Endothelial cell of umbilical vein (primary cell): ENCODE results near the gene DPP9. TPM values are rescaled to one million over a fixed set of nuclear protein-coding genes. Genes with fewer than 3 reads are reported as not detected.

Source experiments
- BruUV-seq: library from RNA; stranded (reverse); fragments of 400-500 nt; replicated peaks from 2 replicates; lab custom pipeline; 2021; lab: Mats Ljungman, UMichigan
- CTCF ChIA-PET: fragments of 300-600, 350-600 bp; sonication (Branson Sonifier 250); formaldehyde crosslinking; loops from one replicate; lab custom pipeline; 2021; ENCODE audit warnings: antibody characterized with exemption, inconsistent platforms; lab: Charles Lee
- POLR2A ChIA-PET: fragments of 300-600, 350-600 bp; sonication (Branson Sonifier 250); formaldehyde crosslinking; loops from one replicate; lab custom pipeline; 2021; ENCODE audit warnings: antibody characterized with exemption, inconsistent platforms; lab: Charles Lee
- DNase-seq: peaks from one replicate; pipeline ENCODE4 v3.0.0-alpha.2; 2011; ENCODE audit warnings: low read depth, low spot score
- FAIRE-seq: peaks from 2 replicates; lab custom pipeline; 2011; peaks lifted over from hg19 to GRCh38; lab: Jason Lieb, UNC
- H2AFZ ChIP-seq: 2 replicates; pipeline ENCODE4 v1.6.0; 2012; ENCODE audit warnings: low read depth, low read length, control low read depth, inconsistent platforms
- H3K27ac ChIP-seq: 2 replicates; pipeline ENCODE4 v1.5.1; 2011; ENCODE audit warnings: low read depth, mild to moderate bottlenecking, control low read depth, low read length, moderate library complexity; ENCODE audit not compliant: insufficient read depth
- H3K27me3 ChIP-seq, 2 experiments: 2 replicates each; pipeline versions ENCODE4 v1.6.0 to v1.6.1; 2011; ENCODE audit warnings: low read length in 2 of 2, mixed read lengths in 1 of 2; ENCODE audit not compliant: control insufficient read depth in 2 of 2, insufficient read depth in 2 of 2
- H3K36me3 ChIP-seq, 2 experiments: 2 replicates in 1 of 2; 3 replicates in 1 of 2; pipeline ENCODE4 v1.5.1; 2011; ENCODE audit warnings: low read length in 2 of 2, mild to moderate bottlenecking in 1 of 2, moderate library complexity in 1 of 2; ENCODE audit not compliant: control insufficient read depth in 2 of 2, insufficient read depth in 2 of 2; ENCODE audit errors: extremely low read depth in 1 of 2
- H3K4me1 ChIP-seq: 3 replicates; pipeline ENCODE4 v1.5.1; 2011; ENCODE audit warnings: mild to moderate bottlenecking, low read length; ENCODE audit not compliant: control insufficient read depth, insufficient read depth; ENCODE audit errors: extremely low read depth
- H3K4me2 ChIP-seq: 2 replicates; pipeline ENCODE4 v1.6.1; 2011; ENCODE audit warnings: low read length, control low read depth, mixed read lengths; ENCODE audit not compliant: insufficient read depth
- H3K4me3 ChIP-seq, 3 experiments: fragments of 200-600 bp in 1 of 3; sonication (generic), shearing (Covaris generic) in 1 of 3; replicated peaks in 1 of 3; 2 replicates each; pipeline ENCODE4 v1.5.1; 2011 to 2016; ENCODE audit warnings: control low read depth in 3 of 3, low read length in 3 of 3, mild to moderate bottlenecking in 2 of 3, inconsistent platforms in 1 of 3, low read depth in 1 of 3, moderate library complexity in 1 of 3; ENCODE audit not compliant: insufficient read depth in 1 of 3
- H3K79me2 ChIP-seq: 2 replicates; pipeline ENCODE4 v1.6.0; 2012; ENCODE audit warnings: low read length, inconsistent platforms; ENCODE audit not compliant: control insufficient read depth, insufficient read depth
- H3K9ac ChIP-seq: replicated peaks from 2 replicates; pipeline ENCODE3; 2011; ENCODE audit warnings: low read length, control low read depth; ENCODE audit not compliant: insufficient read depth; ENCODE audit errors: extremely low read depth
- H3K9me1 ChIP-seq: replicated peaks from 3 replicates; pipeline ENCODE4 v1.6.0; 2011; ENCODE audit warnings: mild to moderate bottlenecking, low read length; ENCODE audit not compliant: control insufficient read depth, insufficient read depth; ENCODE audit errors: extremely low read depth
- H3K9me3 ChIP-seq: replicated peaks from 2 replicates; pipeline ENCODE4 v1.5.1; 2012; ENCODE audit warnings: low read length, inconsistent platforms; ENCODE audit not compliant: control insufficient read depth, insufficient read depth
- H4K20me1 ChIP-seq: replicated peaks from 2 replicates; pipeline ENCODE3; 2011; ENCODE audit warnings: mild to moderate bottlenecking, low read length; ENCODE audit not compliant: control insufficient read depth, insufficient read depth; ENCODE audit errors: extremely low read depth
- EZH2 ChIP-seq: IDR thresholded peaks from 2 replicates; pipeline ENCODE4 v1.6.1; 2012; ENCODE audit warnings: borderline replicate concordance, low read depth, mild to moderate bottlenecking, moderate library complexity, low read length, inconsistent platforms; ENCODE audit not compliant: severe bottlenecking
- FOS ChIP-seq: IDR thresholded peaks from 2 replicates; pipeline ENCODE4 v1.6.1; 2011; ENCODE audit warnings: mild to moderate bottlenecking, low read length, moderate library complexity, borderline replicate concordance; ENCODE audit not compliant: insufficient read depth
- GATA2 ChIP-seq: IDR thresholded peaks from 2 replicates; pipeline ENCODE4 v1.7.0; 2011; ENCODE audit warnings: low read depth, mild to moderate bottlenecking, moderate library complexity, mixed read lengths, low read length; ENCODE audit not compliant: insufficient read length, insufficient read depth
- JUN ChIP-seq: IDR thresholded peaks from 2 replicates; pipeline ENCODE4 v1.6.1; 2011; ENCODE audit warnings: borderline replicate concordance, low read depth; ENCODE audit not compliant: insufficient read length, insufficient read depth
- POLR2A ChIP-seq: IDR thresholded peaks from 2 replicates; pipeline ENCODE4 v1.6.1; 2012; ENCODE audit warnings: low read depth, mild to moderate bottlenecking, control low read depth, low read length
- POLR2AphosphoS5 ChIP-seq: IDR thresholded peaks from 2 replicates; pipeline ENCODE4 v1.6.1; 2012; ENCODE audit warnings: low read depth, mild to moderate bottlenecking, control low read depth, low read length, moderate library complexity; ENCODE audit not compliant: insufficient read depth
- dilution Hi-C: fragments of 300-500 bp; cut with MboI; formaldehyde crosslinking; loops from one replicate; pipeline ENCODE4 v1.15.0; 2019; ENCODE audit warnings: low sequenced_read_pairs; ENCODE audit not compliant: extremely low pct_ligation_motif_present
- intact Hi-C: fragments of 100-400 bp; cut with micrococcal nuclease; formaldehyde crosslinking; loops from one replicate; pipeline ENCODE4 v1.10.0; 2022
- polyA plus RNA-seq, 4 experiments: library from polyadenylated mRNA; depleted of rRNA in 3 of 4; stranded (reverse) in 3 of 4; unstranded in 1 of 4; fragments of >200 nt; gene quantifications; 2 replicates each; pipeline versions ENCODE4 v1.2.1 to v1.2.3, GENCODE V29; 2011 to 2012; ENCODE audit warnings: missing spikeins in 1 of 4
- total RNA-seq: library from RNA; stranded (reverse); gene quantifications from 2 replicates; pipeline ENCODE4 v1.2.3, GENCODE V29; 2021
- TF ChIP-seq, protein P1 (sequence below): IDR thresholded peaks from 2 replicates; pipeline ENCODE4 v1.6.1; 2011; ENCODE audit not compliant: insufficient read depth, insufficient read length

Gene DPP9
- total and polyA plus RNA-seq, 2 donors (not counting 3 experiments of a cell fraction or from before 2014, with no cell fraction given), result 31.5 to 98.0 TPM

DNA sequence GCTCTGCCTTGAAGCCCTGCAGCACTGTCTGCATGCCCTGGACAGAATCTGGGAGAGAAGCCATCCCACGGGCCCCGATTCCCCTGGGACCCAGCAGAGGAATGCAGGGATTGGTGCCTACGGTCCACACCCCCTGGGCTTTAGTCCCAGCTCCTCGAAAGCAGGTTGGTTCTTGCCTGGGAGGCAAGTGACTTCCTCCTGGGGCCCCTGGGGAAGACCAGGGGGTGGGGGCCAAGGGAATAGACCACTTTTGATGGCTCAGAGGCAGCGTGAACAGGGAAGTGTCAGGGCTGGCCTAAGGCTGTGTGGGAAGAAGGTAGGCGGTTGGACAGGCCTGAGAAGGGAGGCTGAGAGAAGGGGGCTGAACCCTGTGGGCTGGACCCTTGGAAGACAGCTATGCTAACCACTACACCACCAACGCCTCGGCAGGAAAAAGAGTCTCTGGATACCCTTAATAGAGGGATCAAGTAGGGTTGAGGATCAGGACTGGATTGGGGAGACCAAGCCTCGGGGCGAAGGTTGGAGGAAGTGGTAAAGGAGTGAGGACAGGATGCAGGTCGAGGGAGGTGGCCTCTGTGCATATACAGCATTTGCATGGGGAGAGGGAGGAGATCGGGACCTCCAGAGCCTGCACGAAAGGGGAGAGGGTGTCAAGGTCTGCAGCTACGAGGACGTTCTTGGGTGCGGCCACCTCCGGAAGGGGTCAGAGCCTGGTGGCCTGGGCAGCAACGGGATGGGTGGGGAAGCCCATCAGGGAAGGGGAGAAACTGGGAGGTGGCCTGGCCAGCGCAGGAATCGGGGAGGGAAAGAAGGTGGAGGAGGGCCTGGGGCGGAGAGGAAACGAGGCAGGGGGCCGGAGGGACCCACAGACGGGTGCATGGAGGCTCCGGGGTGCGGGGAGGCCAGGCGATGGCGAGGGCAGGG is 709 bp downstream of the DPP9 start:
- no peaks in the 10 kb centered on the region for H3K9me3 ChIP-seq
- peaks cover 40% of the 10 kb centered on the region for H3K79me2 ChIP-seq
- DNase-seq (peak; percentile 30), FAIRE-seq (peak; percentile 21)
- TSS peak; percentile 19 for BruUV-seq
- H3K36me3 ChIP-seq, result peaks cover 0 to 17% of the 10 kb centered on the region in 2 experiments
- H3K9me1 ChIP-seq, result no peaks in the 10 kb centered on the region
- peak overlapping the region; percentile 71 for H3K9ac ChIP-seq
- peak overlapping the region; percentile 58 for H3K27ac ChIP-seq
- dilution Hi-C loops, result no loop called here
- H3K4me1 ChIP-seq, result peaks cover 22% of the 10 kb centered on the region
- H3K27me3 ChIP-seq, result no peaks in the 10 kb centered on the region
- H3K4me2 ChIP-seq, result peak overlapping the region; percentile 78
- peak overlapping the region; percentile 33 for H2AFZ ChIP-seq
- no peaks in the 10 kb centered on the region for H4K20me1 ChIP-seq
- ChIA-PET CTCF (interaction anchor here (1.0 to 1.3 kb wide), 2 partner anchors 9 to 68 kb away, joined by 5 to 9 read pairs; partner anchors contain the start of gene FEM1A), POLR2A (no interaction called here)
- TF ChIP-seq POLR2A, result no peak
- no peak for TF ChIP-seq JUN
- TF ChIP-seq POLR2AphosphoS5, result no peak
- TF ChIP-seq FOS, result no peak
- TF ChIP-seq, protein P1, sequence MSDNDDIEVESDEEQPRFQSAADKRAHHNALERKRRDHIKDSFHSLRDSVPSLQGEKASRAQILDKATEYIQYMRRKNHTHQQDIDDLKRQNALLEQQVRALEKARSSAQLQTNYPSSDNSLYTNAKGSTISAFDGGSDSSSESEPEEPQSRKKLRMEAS, result no peak
- TF ChIP-seq GATA2, result no peak
- TF ChIP-seq EZH2, result no peak
- H3K4me3 ChIP-seq, result peak overlapping the region; percentile 37 to 88 (median 54)
- intact Hi-C loops, result loop anchor here (1.0 to 5.0 kb wide), 6 partner anchors 52 to 244 kb away; partner anchors contain the start of genes KDM4B, MYDGF, PLIN3 and SEMA6B
